Psoas muscle (tissue), 8 donors: ENCODE results near the gene HTR3D. TPM values are rescaled to one million over a fixed set of nuclear protein-coding genes. Genes with fewer than 3 reads are reported as not detected.

Source experiments
- ATAC-seq, 4 donors: fragments of 200-7000 bp; cut with Tn5 transposase; one replicate each; pipeline ENCODE4 v1.9.1; 2020; ENCODE audit warnings: moderate library complexity in 3 of 4, mild to moderate bottlenecking in 2 of 4
- DNase-seq, 2 donors: peaks; one replicate each; pipeline ENCODE4 v3.0.0-alpha.2; 2020
- H3K27ac ChIP-seq: fragments of 200-600 bp; one replicate; pipeline ENCODE4 v1.8.0; 2022
- H3K27me3 ChIP-seq, 3 donors: fragments of 200-600 bp in 1 of 3; one replicate each; pipeline versions ENCODE4 v1.6.1 to v1.8.0; 2013 to 2022; ENCODE audit warnings: low read length in 2 of 3, mild to moderate bottlenecking in 2 of 3, moderate library complexity in 1 of 3; ENCODE audit not compliant: insufficient read depth in 3 of 3
- H3K36me3 ChIP-seq, 2 donors: fragments of 200-600 bp in 1 of 2; one replicate each; pipeline versions ENCODE4 v1.6.1 to v1.8.0; 2013 to 2022; ENCODE audit warnings: low read depth in 1 of 2, mild to moderate bottlenecking in 1 of 2, moderate library complexity in 1 of 2; ENCODE audit not compliant: insufficient read depth in 1 of 2
- H3K4me1 ChIP-seq: fragments of 200-600 bp; one replicate; pipeline ENCODE4 v1.8.0; 2022
- H3K4me3 ChIP-seq: fragments of 200-600 bp; one replicate; pipeline ENCODE4 v1.8.0; 2022; ENCODE audit warnings: mild to moderate bottlenecking
- H3K9me3 ChIP-seq: fragments of 200-600 bp; one replicate; pipeline ENCODE4 v1.8.0; 2022
- WGBS, 3 donors: extraction: QIAGEN DNeasy Blood & Tissue Kit; methylation state at CpG; one replicate each; pipeline versions ENCODE4 v1.1.6 to v1.1.7; 2013; 5-methylcytosine and 5-hydroxymethylcytosine counted together
- intact Hi-C, 2 donors: fragments of 100-400 bp; cut with DNase I; formaldehyde crosslinking; loops; one replicate each; pipeline versions ENCODE4 v1.11.0 to v1.14.2; 2022
- polyA plus RNA-seq, 3 donors: library from polyadenylated mRNA; stranded (reverse); fragments of 200-250 nt; gene quantifications; one replicate each; pipeline ENCODE4 v1.2.3, GENCODE V29; 2013
- total RNA-seq, 4 donors: library from RNA; stranded (reverse); fragmentation: NEBNext Ultra II Directional in 2 of 4; extraction: Animal tissue kit (Norgen Biotek cat#: 25700) in 2 of 4; gene quantifications; one replicate each; pipeline versions ENCODE4 v1.2.1 to v1.2.4, GENCODE V29; 2021 to 2023
- TF ChIP-seq, protein P1 (sequence below): fragments of 200-600 bp; IDR thresholded peaks from one replicate; pipeline ENCODE4 v1.8.0; 2022; ENCODE audit warnings: antibody characterized with exemption
- donor health status: healthy with polysubstance abuse.
- donor health status: DM: no; HTN: no; CAD: no; lungs with moderate emphysema.
- donor health status: Bipolar disorder and iron deficiency.
- donor health status: healthy.
- donor health status: DM: yes; HTN: yes; CAD: no.
- donor health status: DM: no; HTN: no; CAD: no.
- donor health status: DM: no; HTN: no; CAD: no.
- donor health status: DM: yes; HTN: yes; CAD: no.

The HTR3D gene
- total and polyA plus RNA-seq, 7 donors: not detected

- intact Hi-C loops: no loop called here
- DNase-seq (no peak), ATAC-seq (no peak)
- Histone ChIP-seq H3K4me1 (no peaks in the 10 kb centered on the region), H3K4me3 (no peak within 1 kb of the TSS), H3K27ac (no peak within 1 kb of the TSS), H3K36me3 (no peaks in the 10 kb centered on the region), H3K27me3 (no peaks in the 10 kb centered on the region), H3K9me3 (no peaks in the 10 kb centered on the region)
- TF ChIP-seq, protein P1, sequence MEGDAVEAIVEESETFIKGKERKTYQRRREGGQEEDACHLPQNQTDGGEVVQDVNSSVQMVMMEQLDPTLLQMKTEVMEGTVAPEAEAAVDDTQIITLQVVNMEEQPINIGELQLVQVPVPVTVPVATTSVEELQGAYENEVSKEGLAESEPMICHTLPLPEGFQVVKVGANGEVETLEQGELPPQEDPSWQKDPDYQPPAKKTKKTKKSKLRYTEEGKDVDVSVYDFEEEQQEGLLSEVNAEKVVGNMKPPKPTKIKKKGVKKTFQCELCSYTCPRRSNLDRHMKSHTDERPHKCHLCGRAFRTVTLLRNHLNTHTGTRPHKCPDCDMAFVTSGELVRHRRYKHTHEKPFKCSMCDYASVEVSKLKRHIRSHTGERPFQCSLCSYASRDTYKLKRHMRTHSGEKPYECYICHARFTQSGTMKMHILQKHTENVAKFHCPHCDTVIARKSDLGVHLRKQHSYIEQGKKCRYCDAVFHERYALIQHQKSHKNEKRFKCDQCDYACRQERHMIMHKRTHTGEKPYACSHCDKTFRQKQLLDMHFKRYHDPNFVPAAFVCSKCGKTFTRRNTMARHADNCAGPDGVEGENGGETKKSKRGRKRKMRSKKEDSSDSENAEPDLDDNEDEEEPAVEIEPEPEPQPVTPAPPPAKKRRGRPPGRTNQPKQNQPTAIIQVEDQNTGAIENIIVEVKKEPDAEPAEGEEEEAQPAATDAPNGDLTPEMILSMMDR: no peak
- WGBS, 3 donors: 52 to 56% (median 53%) methylated on average over 4 of the region's 4 CpGs
These were observed 21.2 kb downstream of the HTR3D start, which contains the start of gene HTR3C for GRCh38 chr3:184052767-184053166. TSS of gene HTR3C (plus strand) at chr3:184053047. CDS start at chr3:184053081, 34 bp downstream.

DNA sequence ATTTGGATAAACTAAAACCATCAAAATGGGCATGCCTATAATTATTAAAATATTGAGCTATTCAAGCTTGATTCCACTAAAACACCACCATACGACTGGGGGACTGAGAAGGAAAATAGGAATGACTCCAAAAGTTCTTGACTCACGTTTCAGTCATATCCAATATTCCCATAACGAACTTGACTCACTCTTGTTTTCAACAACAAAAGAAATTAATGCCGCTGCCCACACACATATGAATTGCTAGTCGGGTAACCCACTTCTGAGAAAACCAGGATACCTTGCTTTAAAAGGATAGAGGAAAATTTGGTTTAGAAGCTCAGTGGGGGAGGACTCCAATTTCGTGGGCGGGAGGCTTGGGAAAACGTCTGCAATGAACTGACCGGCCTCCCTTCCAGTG is 26.5 kb downstream of the HTR3D start:
- Histone ChIP-seq H3K4me3 (no peak overlapping the region), H3K9me3 (no peaks in the 10 kb centered on the region), H3K27me3 (no peaks in the 10 kb centered on the region), H3K4me1 (no peaks in the 10 kb centered on the region), H3K36me3 (no peaks in the 10 kb centered on the region), H3K27ac (no peak overlapping the region)
- no peak for ATAC-seq
- no peak for DNase-seq
- intact Hi-C loops: no loop called here
- 42 to 56% (median 48%) methylated on average over 9 of the region's 9 CpGs for WGBS, 3 donors
- TF ChIP-seq, protein P1: no peak

GRCh38 chr3:184059424-184059823 is 27.9 kb downstream of the HTR3D start:
- no peaks in the 10 kb centered on the region for H3K4me1 ChIP-seq
- TF ChIP-seq, protein P1: no peak
- intact Hi-C loops: no loop called here
- H3K27ac ChIP-seq: no peak overlapping the region
- no peaks in the 10 kb centered on the region for H3K9me3 ChIP-seq
- no peak overlapping the region for H3K4me3 ChIP-seq
- no peaks in the 10 kb centered on the region for H3K36me3 ChIP-seq
- no peaks in the 10 kb centered on the region for H3K27me3 ChIP-seq
- no peak for DNase-seq
- ATAC-seq: no peak
- WGBS, 3 donors: 53 to 62% (median 58%) methylated on average over 7 of the region's 7 CpGs

DNA sequence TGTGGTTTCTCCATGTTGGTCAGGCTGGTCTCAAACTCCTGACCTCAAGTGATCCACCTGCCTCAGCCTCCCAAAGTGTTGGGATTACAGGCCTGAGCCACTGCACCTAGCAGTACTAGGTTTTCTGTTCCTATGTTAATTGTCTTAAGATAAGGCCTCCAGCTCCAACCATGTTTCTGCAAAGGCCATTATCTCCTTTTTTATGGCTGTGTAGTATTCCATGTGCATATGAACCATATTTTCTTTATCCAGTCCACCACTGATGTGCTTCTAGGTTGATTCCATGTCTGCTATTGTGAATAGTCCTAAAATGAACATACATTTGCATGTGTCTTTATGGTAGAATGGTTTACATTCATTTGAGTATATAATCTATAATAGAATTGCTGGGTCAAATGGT is 31.1 kb downstream of the HTR3D start:
- intact Hi-C loops: no loop called here

GRCh38 chr3:184066211-184066610 is 34.7 kb downstream of the HTR3D start:
- 69 to 76% (median 76%) methylated on average over 2 of the region's 2 CpGs for WGBS, 3 donors
- Histone ChIP-seq H3K4me3 (no peak overlapping the region), H3K27me3 (no peaks in the 10 kb centered on the region), H3K27ac (no peak overlapping the region), H3K4me1 (no peaks in the 10 kb centered on the region), H3K9me3 (no peaks in the 10 kb centered on the region), H3K36me3 (no peaks in the 10 kb centered on the region)
- no peak for DNase-seq
- TF ChIP-seq, protein P1: no peak
- ATAC-seq: no peak
- intact Hi-C loops: no loop called here

More for the DNA sequence above, 31.1 kb downstream of the HTR3D start:
- Histone ChIP-seq H3K36me3 (no peaks in the 10 kb centered on the region), H3K4me1 (no peaks in the 10 kb centered on the region), H3K27me3 (no peaks in the 10 kb centered on the region), H3K4me3 (no peak overlapping the region), H3K27ac (no peak overlapping the region), H3K9me3 (no peaks in the 10 kb centered on the region)
- TF ChIP-seq, protein P1: no peak
- DNase-seq (no peak), ATAC-seq (no peak)
